ENCODE results near the gene TMEM25.
"Not testable (repeated sequence)": the region's sequence is repeated elsewhere in the genome, so short reads cannot be mapped to it uniquely, and the experiment has no call there.

The TMEM25 gene

DNA sequence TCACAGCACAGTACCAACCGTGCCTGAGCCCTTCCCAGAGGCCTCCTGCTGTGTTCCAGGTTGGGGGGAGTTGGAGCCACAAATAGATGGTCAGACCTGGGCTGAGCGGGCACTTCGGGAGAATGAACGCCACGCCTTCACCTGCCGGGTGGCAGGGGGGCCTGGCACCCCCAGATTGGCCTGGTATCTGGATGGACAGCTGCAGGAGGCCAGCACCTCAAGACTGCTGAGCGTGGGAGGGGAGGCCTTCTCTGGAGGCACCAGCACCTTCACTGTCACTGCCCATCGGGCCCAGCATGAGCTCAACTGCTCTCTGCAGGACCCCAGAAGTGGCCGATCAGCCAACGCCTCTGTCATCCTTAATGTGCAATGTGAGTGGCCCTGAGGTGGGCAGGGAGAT lies 1.1 kb downstream of the TMEM25 start:
- no peak for DNase-seq (ENCODE audit: low spot score)

DNA sequence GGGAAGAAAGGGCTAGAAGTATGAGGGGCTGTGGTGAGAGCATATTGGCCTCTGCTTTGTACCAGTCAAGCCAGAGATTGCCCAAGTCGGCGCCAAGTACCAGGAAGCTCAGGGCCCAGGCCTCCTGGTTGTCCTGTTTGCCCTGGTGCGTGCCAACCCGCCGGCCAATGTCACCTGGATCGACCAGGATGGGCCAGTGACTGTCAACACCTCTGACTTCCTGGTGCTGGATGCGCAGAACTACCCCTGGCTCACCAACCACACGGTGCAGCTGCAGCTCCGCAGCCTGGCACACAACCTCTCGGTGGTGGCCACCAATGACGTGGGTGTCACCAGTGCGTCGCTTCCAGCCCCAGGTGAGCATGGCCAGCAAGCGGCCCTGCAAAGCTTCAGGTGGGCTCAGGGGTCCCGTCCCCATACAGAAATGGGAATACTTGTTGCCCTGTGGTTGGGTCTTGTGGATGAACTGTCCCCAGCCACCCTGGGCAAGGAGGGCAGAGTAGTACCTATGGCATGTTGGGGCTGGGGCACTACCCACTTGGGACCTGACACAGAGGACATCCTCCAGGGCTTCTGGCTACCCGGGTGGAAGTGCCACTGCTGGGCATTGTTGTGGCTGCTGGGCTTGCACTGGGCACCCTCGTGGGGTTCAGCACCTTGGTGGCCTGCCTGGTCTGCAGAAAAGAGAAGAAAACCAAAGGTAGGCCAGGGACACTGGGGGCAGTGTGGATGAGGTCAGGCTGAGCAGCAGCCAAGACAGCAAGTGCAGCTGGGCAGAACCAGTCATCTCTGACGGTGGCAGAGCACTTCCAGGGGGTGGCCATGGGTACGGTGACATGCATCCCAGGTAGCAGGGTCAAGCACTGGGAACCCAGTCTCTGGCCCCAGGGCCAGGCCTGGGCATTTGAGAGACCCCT lies 2.1 kb downstream of the TMEM25 start:
- DNase-seq (ENCODE audit: low spot score), result no peak

DNA sequence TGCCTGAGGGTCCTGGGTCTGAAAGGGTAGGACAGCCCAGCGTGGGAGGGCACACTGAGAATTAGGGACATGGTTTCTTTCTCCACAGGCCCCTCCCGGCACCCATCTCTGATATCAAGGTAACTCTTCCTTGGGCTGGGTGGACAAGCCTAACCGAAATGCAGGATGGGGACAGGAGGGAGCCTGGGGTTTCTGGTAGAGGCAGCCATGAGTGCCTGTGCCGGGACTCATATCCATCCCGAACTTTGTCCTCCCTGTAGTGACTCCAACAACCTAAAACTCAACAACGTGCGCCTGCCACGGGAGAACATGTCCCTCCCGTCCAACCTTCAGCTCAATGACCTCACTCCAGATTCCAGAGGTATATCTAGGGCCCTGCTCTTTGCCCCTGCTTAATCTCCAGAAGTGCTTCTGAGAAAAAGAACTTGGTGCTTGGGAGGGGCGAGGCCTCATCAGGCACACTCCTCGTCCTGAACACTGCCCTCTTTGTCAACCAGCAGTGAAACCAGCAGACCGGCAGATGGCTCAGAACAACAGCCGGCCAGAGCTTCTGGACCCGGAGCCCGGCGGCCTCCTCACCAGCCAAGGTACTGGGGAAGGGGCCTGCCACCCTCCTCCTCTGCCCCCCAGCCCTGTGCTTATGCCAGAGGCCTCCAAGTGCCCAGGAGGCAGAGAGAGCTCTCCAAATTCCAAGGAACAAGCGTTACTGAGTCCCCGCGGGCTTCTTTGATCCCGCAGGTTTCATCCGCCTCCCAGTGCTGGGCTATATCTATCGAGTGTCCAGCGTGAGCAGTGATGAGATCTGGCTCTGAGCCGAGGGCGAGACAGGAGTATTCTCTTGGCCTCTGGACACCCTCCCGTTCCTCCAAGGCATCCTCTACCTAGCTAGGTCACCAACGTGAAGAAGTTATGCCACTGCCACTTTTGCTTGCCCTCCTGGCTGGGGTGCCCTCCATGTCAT lies 3.1 kb downstream of the TMEM25 start:
- DNase-seq (ENCODE audit: low spot score), result no peak

DNA sequence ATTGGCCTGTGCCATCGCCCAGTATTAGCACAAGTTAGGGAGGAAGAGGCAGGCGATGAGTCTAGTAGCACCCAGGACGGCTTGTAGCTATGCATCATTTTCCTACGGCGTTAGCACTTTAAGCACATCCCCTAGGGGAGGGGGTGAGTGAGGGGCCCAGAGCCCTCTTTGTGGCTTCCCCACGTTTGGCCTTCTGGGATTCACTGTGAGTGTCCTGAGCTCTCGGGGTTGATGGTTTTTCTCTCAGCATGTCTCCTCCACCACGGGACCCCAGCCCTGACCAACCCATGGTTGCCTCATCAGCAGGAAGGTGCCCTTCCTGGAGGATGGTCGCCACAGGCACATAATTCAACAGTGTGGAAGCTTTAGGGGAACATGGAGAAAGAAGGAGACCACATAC lies 4.3 kb downstream of the TMEM25 start:
- no peak for DNase-seq (ENCODE audit: low spot score)

DNA sequence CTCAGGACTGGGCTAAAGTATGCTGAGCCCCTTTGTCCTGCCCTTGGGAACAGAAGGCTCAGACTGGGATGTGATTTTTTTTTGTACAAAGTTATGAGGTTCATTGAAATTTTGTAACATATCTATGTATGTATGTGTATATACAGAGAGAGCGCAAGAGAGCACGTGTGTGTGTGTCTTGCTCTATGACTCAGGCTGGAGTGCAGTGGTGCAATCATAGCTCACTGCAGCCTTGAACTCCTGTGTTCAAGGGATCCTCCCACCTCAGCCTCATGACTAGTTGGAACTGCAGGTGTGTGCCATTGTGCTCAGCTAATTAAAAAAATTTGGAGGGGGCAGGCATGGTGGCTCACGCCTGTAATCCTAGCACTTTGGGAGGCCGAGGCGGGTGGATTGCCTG lies 5.7 kb downstream of the TMEM25 start:
- DNase-seq (ENCODE audit: low spot score), result no peak

DNA sequence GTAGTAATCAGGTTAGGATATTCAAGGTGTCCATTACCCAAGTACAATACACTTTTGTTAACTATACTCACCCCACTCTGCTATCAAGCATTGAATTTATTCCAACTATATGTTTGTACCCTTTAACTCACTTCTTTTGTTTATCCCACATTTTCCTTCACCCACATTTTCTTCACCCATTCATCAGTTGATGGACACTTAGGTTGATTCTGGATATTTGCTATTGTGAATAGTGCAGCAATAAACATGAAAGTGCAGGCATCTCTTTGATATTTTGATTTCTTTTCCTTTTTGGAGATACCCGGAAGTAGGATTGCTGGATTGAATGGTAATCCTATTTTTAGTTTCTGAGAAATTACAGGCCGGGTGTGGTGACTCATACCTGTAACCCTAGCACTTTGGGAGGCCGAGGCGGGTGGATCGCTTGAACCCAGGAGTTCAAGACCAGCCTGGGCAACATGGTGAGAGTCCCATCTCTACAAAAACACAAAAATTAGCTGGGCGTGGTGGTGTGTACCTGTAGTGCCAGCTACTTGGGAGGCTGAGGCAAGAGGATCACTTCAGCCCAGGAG lies 6.5 kb downstream of the TMEM25 start:
- DNase-seq (ENCODE audit: low spot score), result no peak

DNA sequence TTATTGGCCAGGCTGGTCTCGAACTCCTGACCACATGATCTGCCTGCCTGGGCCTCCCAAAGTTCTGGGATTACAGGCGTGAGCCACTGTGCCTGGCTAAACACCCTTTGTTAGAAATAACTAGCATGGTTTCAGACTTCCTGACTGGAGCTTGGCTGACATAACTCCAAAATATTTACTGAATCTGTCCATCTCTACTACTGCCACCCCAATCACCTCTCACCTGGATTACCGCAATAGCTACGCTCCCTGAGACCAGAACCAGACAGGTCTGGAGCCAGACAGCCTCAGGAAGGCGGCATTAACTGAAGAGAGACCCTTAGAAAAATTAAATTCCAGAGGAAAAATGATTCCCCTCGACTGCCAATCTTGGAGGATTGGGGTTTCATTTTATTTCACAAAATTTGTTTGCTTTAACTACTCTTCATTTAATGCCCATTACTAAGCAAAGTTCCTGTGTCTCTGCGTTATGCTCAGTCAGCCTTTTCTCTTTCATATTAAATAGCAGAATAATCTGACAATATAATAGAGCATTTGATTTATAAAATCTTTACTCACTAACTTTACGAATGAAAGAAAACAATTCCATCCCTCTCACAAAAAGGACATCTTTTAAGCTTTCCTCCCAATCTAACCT lies 13.1 kb downstream of the TMEM25 start:
- DNase-seq (ENCODE audit: low spot score), result no peak

DNA sequence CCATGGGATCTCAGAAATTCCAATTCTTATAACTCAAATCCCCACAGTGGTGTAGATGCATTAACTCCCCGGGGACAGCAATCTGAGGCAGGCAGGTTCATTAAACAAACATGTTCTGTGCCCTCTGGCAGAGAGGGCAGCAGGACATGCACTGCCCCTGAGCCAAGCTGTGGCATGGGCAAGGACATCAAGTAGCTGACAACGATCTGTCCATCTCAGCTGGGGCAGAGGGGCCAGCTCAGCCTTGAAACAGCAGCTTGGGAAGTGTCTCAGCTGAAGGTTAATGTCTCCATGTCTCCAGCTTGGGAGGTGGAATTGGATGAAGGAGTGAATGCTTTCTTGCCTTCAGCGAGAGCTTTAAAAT lies 13.6 kb downstream of the TMEM25 start:
- no peak for DNase-seq (ENCODE audit: low spot score)

DNA sequence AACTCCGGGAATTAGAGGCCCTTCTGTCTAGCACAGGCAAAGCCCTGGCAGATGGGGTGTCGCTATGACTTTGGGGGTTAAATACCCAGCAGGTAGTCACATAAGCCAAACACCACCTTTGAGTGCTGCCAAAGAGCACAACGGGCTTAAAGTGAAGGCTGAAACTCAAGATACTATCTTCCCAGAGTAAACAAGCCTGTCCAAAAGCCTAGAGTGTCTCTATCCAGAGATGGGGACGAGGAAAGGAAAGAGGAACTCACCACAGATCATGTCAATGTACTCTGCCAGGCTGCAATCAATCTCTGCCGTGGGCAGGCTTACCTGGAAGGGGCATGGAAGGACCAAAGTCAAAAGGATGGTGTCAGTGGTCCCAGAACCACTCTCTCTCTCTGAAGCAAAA lies 14.5 kb downstream of the TMEM25 start:
- DNase-seq (ENCODE audit: low spot score), result no peak

DNA sequence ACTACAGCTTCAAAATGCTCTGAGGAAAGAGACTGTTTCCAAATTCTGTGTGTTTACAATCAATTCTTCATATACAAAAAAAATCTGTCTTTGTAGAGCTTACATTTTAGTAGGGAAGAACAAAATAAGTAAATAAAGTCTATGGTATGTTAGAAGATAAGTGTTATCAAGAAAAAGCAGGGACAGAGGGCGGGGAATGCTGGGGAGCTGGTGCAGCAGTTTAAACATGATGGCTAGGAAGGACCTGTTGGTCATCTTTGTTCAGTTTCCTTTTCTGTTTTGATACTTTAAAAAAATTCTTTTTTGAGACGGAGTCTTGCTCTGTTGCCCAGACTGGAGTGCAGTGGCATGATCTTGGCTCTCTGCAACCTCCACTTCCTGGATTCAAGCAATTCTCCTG lies 16.1 kb downstream of the TMEM25 start:
- no peak for DNase-seq (ENCODE audit: low spot score)

DNA sequence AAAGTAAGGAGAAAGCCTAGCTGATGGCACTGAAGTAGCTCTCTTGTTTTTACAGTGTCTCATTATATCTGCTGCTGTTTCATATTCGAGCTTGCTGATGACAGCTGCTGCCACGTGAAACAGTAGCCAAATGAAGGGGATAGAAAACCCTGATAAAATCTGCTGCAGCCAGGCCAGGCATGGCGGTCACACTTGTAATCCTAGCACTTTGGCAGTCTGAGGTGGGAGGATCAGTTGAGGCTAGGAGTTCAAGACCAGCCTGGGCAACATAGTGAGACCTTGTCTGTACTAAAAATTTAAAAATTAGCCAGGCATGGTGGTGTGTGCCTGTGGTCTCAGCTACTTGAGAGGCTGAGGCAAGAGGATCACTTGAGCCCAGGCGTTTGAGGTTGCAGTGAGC lies 21.3 kb downstream of the TMEM25 start:
- DNase-seq (ENCODE audit: low spot score), result no peak

DNA sequence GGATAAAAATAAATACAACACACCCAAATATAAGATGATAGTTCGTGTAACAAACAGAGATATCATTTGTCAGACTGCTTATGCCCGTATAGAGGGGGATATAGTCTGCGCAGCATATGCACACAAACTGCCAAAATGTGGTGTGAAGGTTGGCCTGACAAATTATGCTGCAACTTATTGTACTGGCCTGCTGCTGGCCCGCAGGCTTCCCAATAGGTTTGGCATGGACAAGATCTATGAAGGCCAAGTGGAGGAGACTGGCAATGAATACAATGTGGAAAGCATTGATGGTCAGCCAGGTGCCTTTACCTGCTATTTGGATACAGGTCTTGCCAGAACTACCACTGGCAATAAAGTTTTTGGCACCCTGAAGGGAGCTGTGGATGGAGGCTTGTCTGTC lies 29.8 kb downstream of the TMEM25 start:
- DNase-seq (ENCODE audit: low spot score), result no peak

DNA sequence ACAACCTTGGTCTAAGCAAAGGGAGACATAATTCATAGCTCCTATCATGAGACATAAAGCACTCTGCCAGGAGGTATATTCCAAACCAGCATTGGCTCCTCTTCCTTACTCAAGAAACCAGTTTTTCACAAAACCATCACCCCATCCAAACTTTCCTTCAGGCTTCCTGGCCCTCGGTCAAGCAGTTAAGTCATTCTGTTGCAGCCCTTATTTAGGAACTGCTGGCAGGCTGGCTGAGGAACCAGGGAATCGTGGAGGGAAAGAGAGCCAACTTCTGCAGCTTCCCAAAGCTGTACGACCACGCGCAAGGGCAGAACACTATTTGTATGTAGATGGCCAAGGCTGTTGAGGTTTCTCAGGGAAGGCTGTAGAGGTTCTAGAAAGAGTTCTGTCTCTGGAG lies 34.1 kb downstream of the TMEM25 start:
- no peak for DNase-seq (ENCODE audit: low spot score)

DNA sequence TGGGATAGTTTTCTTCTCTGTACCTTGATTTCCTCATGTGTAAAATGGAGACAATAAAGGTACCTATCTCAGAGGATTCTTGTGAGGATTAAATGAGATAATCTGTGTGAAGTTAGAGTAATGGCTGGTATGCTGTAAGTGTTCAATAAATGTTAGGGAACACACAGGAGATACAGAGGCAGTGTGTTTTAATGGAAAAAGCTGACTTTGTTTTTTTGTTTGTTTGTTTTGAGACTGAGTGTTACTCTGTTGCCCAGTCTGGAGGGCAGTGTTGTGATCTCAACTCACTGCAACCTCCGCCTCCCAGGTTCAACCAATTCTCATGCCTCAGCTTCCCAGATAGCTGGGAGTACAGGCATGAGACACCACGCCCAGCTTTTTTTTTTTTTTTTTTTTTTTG lies 38.7 kb downstream of the TMEM25 start:
- DNase-seq (ENCODE audit: low spot score), result no peak

DNA sequence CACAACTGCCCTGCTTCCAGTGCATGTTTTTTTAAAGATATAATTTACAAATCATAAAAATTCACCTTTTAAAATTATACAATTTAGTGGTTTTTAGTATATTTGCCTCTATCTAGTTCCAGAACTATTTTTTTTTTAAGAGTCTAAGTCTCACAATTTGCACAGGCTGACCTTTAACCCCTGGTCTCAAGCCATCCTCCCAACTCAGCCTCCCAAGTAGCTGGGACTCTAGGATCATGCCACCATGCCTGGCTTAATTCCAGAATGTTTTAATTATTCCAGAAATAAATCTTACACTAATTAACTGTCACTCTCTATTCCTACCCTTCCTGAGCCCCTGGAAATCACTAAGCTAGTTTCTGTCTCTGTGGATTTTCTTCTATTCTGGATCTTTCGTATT lies 39.8 kb downstream of the TMEM25 start:
- no peak for DNase-seq (ENCODE audit: low spot score)

DNA sequence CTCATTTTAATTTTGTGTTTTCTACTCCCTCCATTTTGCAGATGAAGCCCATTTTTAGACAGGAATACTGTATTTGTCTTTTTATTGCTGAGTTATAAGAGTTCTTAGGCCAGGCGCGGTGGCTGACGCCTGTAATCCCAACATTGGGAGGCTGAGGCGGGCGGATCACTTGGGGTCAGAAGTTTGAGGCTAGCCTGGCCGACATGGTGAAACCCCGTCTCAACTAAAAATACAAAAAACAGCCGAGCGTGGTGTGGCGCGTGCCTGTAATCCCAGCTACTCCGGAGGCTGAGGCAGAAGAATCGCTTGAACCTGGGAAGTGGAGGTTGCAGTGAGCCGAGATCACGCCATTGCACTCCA lies 40.7 kb downstream of the TMEM25 start:
- DNase-seq (ENCODE audit: low spot score), result not testable (repeated sequence)

DNA sequence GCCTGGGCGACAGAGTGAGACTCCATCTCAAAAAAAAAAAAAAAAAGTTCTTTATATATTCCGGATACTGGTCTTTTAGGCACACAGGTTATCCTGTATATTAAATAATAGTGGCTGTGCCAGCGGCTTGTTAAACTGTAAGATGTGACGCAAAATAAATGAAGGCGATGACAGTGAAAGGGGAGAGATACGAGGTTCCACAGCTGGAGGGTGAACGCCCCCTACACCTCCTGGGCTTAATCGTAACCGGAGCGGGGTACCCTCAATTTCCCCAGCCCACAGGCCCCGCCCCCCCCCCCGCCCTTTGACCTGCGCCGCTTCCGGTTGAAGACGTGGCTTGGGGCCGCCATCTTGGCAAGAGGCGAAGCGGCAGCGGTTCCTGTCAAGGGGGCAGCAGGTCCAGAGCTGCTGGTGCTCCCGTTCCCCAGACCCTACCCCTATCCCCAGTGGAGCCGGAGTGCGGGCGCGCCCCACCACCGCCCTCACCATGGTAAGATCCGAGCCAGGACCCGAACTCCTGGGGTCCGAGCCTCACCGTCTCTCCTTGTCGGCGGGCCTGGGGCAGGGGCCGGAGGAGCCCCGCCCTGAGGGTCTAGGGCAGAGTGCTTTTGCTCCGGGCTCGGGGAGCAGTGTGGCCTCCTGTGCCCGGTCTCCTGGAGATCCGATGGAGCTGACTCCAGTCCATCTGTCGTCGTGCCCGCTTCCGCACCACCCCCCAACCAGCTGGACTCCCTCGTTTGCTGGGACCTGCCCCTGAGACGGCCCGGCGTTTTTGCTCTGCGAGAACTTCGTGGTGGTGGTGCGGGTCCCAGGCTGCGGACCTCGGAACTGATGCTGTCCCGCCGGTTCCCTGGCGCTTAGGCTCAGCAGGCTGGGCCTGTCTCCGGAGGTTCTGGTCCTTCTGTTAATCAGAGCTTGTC lies 41.3 kb downstream of the TMEM25 start, which contains the start of gene ARCN1:
TSS of gene ARCN1 (plus strand) at position 349 of the 920 bp plus-strand sequence. CDS start at position 488, 139 bp downstream.
- peak; percentile 77 for DNase-seq (ENCODE audit: low spot score)

DNA sequence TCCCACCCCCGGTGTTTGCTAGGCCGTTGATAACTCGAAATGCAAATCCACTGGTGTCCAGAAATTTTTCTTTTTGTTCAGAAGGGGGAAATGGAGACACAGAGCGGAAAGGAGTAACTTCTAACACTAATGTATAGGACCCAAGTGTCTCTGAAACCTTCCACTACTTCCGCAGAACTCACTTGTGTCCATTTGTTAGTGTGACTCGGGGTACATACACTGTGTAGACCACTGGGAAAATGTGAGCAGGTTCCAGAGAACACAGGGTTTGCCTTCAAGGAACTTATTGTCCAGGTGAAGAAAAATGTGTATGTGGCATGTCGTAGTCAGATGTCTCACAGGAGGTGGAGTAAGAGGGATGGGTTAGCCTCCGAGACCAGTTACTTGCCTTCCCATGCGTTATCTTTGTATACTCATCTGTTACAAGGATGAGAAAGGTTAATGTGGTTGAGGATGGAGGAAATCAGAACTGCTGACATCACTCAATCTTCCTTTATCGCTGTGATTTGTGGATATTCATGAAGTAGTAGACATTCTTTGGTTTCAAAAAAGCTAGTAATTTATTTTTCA lies 42.1 kb downstream of the TMEM25 start:
- DNase-seq (ENCODE audit: low spot score), result peak; percentile 56

DNA sequence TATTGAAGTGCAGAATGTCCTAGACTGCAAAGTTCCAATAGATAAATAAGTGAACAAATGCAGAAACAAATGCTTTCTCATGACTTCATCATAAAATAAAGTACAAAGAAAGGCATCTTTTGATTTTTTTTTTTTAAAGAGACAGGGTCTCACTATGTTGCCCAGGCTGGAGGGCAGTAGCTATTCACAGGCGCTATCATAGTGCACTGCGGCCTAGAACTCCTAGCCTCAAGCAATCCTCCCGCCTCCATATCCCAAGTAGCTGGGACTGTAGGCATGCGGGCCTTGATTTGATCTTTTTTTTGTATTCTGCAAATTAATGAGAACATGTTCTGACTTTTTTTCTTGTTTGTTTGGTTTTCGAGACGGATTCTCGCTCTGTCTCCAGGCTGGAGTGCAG lies 43.6 kb downstream of the TMEM25 start:
- DNase-seq (ENCODE audit: low spot score), result no peak

DNA sequence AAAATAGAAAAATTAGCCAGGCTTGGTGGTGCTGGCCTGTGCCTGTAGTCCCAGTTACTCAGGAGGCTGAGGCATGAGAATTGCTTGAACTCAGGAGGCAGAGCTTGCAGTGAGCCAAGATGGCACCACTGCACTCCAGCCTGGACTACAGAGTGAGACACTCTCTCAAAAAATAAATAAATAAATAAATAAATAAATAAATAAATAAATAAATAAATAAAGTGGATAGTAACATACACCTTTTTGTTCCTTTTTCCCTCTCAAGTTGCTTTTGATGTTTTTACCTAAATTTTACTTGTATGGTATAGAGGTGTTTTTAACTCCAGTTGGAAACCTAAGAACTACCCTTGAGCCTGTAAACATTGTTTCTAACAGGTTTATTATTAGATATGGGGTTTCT lies 47.0 kb downstream of the TMEM25 start:
- DNase-seq (ENCODE audit: low spot score), result not testable (repeated sequence)

DNA sequence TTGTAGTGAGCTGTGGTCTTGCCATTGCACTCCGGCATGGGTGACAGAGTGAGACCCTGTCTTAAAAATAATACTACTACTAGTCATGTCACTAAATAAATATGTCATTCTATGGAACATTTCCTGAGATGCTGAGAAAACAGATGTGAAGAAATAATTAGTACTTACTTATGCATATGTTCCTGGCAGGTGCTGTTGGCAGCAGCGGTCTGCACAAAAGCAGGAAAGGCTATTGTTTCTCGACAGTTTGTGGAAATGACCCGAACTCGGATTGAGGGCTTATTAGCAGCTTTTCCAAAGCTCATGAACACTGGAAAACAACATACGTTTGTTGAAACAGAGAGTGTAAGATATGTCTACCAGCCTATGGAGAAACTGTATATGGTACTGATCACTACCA lies 50.1 kb downstream of the TMEM25 start:
- no peak for DNase-seq (ENCODE audit: low spot score)
